ENCODE measurements around the gene CELF1. TPM values are rescaled to one million over a fixed set of nuclear protein-coding genes. Genes with fewer than 3 reads are reported as not detected.
A peak's percentile ranks its signal among the peaks of the same experiment; 100 is the strongest.

The CELF1 gene
- total RNA-seq, 2 donors from 2014 or later, result 105 to 128 TPM

DNA sequence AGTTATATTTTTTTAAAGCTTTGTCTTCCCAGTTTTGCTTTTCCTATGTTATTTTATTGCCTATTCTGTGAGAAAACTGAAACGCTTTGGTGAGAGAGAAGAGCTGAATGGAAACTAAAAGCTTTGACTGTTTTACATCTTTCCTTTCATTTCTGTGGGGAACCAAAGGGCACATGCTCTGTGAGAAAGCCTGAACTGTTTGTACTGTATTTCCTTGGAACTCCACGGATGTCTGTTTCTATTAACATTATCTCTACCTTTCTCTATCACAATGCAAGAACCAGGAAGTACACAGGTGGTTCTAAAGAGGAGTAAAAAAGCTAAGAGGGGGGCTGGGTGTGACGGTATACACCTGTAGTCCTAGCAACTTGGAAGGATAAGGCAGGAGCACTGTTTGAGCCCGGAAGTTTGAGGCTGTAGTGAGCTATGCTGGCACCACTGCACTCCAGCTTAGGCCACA, 43.8 kb downstream of the CELF1 start:
- peak; percentile 11 to 39 for ATAC-seq

DNA sequence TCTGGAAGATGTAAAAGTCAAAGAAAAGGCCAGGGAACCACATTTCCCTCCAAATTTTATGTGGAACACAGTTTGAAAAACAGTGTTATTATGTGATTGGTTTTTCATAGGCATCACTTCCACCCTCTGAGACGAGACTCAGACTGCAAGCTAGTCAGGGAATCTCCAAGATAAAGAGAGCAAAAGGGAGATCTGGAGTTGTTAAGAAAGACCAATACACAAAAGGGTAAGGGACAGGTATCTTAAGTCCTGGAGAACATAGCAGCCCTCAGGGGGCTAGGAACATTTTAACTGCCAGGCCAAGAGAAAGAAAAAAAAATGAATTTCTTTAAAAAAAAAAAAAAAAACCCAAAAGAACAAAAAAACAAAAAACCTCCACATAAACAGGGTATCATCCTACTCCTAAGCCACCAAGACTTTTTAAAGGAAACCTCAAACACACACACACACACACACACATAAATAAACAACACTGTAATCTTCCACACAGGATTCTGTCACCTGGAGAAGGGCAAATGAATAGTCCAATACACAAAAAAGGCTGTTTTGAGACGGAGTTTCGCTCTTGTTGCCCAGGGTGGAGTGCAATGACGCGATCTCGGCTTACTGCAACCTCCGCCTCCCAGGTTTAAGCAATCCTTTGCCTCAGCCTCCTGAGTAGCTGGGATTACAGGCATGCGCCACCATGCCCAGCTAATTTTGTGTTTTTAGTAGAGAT, 44.5 kb downstream of the CELF1 start:
- H3K9me3 Mint-ChIP-seq, result no peaks in the 10 kb centered on the region
- H3K36me3 Mint-ChIP-seq, result peaks cover 4% of the 10 kb centered on the region in 2 donors
- DNase-seq (ENCODE audit: low spot score in 2 of 2), result no peak
- ATAC-seq, result no peak
- H3K27ac Mint-ChIP-seq, result peak overlapping the region; percentile 85 to 96

More for the DNA sequence above, 43.8 kb downstream of the CELF1 start:
- Mint-ChIP-seq H3K27ac (peak overlapping the region; percentile 85 to 96), H3K9me3 (no peaks in the 10 kb centered on the region), H3K36me3 (peaks cover 4% of the 10 kb centered on the region in 2 donors)
- DNase-seq (ENCODE audit: low spot score in 2 of 2), result no peak

DNA sequence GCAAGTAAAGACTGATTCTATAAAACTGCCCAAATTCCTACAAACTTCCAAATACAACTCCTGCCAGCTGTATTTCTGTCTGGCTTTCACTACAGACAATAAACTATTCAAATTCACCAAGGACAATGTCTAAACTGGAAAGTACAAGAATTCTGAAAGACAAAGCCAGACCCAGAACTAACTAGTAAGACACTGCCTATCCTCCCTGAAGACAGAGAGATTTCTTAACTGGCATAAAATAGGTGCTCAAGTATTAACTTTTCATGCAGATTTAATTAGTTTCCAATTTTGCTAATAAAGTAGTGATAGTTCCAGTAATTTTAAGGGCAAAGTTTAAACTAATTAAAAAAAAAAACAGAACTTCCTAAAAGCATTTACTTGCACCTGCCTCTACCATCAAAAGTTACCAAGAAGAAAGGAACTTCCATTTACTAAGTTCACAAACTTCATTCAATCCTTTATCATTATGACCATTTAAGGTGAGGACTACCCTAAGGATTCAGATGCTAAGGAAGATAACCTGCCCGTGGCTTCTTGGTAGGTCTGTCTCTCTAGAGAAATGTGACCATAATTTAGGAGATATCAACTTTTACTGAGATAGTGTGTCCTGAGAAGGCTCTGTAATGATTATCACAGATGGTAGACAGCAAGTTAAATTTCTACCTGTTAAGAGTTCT, 45.2 kb downstream of the CELF1 start:
- Mint-ChIP-seq H3K27ac (peak overlapping the region; percentile 85 to 96), H3K9me3 (no peaks in the 10 kb centered on the region), H3K36me3 (peaks cover 4% of the 10 kb centered on the region in 2 donors)
- DNase-seq (ENCODE audit: low spot score in 2 of 2), result no peak
- ATAC-seq, result no peak

- Mint-ChIP-seq H3K36me3 (peaks cover 4% of the 10 kb centered on the region in 2 donors), H3K9me3 (no peaks in the 10 kb centered on the region), H3K27ac (peak overlapping the region; percentile 31 to 94)
- DNase-seq (ENCODE audit: low spot score in 2 of 2) (no peak), ATAC-seq (no peak)
Measured at GRCh38 chr11:47506795-47507562, 46.0 kb downstream of the CELF1 start.

- Mint-ChIP-seq H3K9me3 (no peaks in the 10 kb centered on the region), H3K27ac (peak overlapping the region; percentile 31 to 94), H3K36me3 (peaks cover 4% of the 10 kb centered on the region in 2 donors)
- DNase-seq (ENCODE audit: low spot score in 2 of 2) (no peak), ATAC-seq (no peak)
Measured at GRCh38 chr11:47506373-47506772, 46.6 kb downstream of the CELF1 start.

- H3K27ac Mint-ChIP-seq, result peak overlapping the region; percentile 73 to 94
- peaks cover 4 to 14% of the 10 kb centered on the region in 2 donors for H3K36me3 Mint-ChIP-seq
- ATAC-seq (peak; percentile 70 to 81), DNase-seq (ENCODE audit: low spot score in 2 of 2) (no peak)
- H3K9me3 Mint-ChIP-seq, result no peaks in the 10 kb centered on the region
Measured at GRCh38 chr11:47504910-47505309, 48.0 kb downstream of the CELF1 start.

DNA sequence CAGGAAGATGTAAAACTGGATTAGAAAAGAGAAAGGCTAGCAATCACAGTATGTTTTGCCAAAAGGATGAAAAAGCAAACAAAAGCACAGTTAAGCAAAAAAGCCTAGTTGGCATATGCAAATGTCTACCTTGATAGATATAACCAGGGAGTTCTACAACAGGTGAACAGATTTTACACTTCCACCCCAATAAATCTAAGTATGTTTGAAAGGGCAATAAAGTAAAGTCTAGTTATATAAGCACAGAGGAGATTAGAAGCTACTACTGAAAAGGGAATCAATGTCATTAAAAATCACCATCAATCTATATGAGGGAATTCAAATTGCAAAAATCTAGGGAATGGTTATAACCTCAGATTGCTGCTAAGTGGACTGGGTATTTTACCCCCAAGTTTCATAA, 49.7 kb downstream of the CELF1 start:
- Mint-ChIP-seq H3K27ac (no peak overlapping the region), H3K36me3 (peaks cover 4 to 14% of the 10 kb centered on the region in 2 donors), H3K9me3 (no peaks in the 10 kb centered on the region)
- no peak for ATAC-seq
- no peak for DNase-seq (ENCODE audit: low spot score in 2 of 2)

GRCh38 chr11:47502767-47503166, 50.2 kb downstream of the CELF1 start:
- no peak overlapping the region for H3K27ac Mint-ChIP-seq
- DNase-seq (ENCODE audit: low spot score in 2 of 2) (no peak), ATAC-seq (no peak)
- no peaks in the 10 kb centered on the region for H3K9me3 Mint-ChIP-seq
- peaks cover 4 to 14% of the 10 kb centered on the region in 2 donors for H3K36me3 Mint-ChIP-seq

DNA sequence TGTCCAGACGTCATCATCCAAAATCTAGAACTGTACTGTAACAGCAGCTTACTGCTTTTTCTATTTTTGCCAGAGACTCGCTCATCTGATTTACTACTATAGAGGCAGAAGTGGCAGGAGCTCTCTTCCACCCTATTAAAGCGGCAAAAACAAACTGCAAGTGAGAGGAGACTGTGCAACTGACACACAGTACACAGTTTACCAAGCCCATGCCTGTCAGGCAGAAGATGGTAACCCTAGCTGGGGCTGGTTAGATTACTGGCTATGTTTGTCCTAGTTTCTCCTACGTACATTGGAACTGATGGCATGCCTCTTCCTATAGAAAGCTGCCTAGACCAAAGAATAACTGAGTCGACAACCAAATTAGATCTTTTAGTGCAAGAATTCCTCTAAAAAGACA, 51.8 kb downstream of the CELF1 start:
- Mint-ChIP-seq H3K9me3 (no peaks in the 10 kb centered on the region), H3K27ac (no peak overlapping the region), H3K36me3 (peaks cover 4 to 14% of the 10 kb centered on the region in 2 donors)
- no peak for DNase-seq (ENCODE audit: low spot score in 2 of 2)
- no peak for ATAC-seq

GRCh38 chr11:47500121-47500520, 52.8 kb downstream of the CELF1 start:
- no peak for DNase-seq (ENCODE audit: low spot score in 2 of 2)
- Mint-ChIP-seq H3K27ac (no peak overlapping the region), H3K9me3 (no peaks in the 10 kb centered on the region), H3K36me3 (peaks cover 2 to 12% of the 10 kb centered on the region in 2 donors)
- ATAC-seq, result no peak

DNA sequence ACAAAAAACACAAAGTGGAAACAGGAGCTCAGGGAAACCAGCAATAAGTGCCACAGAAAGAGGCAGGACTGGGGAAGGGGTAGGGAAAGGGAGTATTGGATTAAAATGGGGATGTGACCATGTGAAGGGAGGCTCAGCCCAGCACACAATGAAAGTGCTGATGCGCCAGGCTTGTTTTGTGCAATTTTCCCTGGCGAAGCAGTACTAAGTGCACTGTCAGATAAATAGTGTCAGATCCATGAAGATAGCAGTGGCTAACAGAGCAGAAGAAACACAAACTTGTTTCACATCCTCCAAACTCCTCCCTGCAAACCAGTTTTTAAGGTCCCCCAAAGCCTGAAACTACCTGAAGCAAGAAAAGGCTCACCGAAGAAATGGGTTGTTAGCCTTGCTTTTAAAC, 53.3 kb downstream of the CELF1 start:
- Mint-ChIP-seq H3K36me3 (peaks cover 0 to 10% of the 10 kb centered on the region in 2 donors), H3K27ac (peak overlapping the region in 1 of 2 donors; percentile 3), H3K9me3 (no peaks in the 10 kb centered on the region)
- DNase-seq (ENCODE audit: low spot score in 2 of 2) (no peak), ATAC-seq (no peak)

DNA sequence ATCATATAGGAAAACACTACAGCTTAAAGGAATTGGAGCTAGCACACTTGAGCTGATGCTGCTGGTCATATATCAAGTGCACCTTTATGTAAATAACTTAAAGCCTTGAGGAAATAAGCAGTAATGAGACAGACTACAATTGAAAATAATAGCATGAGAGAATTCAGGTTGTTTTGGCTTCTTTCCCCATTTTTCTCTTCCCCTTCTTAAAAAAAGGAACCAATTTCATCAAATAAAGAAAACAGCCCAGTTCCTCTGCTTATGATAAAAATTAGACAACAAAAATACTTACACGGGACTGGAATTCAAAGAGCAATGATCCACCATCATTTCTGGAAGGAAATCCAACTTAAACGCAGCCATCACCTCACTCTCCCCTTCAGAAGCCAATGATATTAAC, 53.8 kb downstream of the CELF1 start:
- DNase-seq (ENCODE audit: low spot score in 2 of 2), result no peak
- H3K27ac Mint-ChIP-seq, result peak overlapping the region in 1 of 2 donors; percentile 3
- ATAC-seq, result no peak
- H3K36me3 Mint-ChIP-seq, result peaks cover 0 to 10% of the 10 kb centered on the region in 2 donors
- no peaks in the 10 kb centered on the region for H3K9me3 Mint-ChIP-seq

DNA sequence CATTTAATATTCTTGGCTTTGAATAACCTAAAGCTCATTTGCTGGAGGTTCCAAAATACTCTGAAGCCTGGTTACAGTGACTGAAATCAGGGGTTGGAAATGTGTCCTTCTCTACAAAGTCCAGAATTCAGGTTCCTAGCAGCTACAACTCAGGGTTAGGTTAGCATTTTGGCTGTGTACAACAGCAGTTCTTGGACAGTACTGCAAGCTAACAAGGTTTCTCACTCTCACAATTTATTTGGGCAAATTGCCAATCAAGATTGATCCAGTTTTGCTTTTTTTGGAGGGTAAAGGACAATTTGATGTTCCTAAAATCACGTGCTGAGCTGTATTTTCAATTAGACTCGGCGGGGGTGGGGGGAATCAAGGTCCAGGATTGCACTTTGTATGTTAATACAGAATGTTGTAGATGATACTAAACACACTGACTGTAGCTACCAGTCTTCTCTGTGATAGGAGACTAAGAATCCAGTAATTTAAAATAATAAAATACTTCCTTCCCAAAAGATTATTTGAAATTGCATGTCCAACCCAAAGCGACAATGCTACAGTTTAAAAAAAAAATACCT, 54.3 kb downstream of the CELF1 start:
- no peak overlapping the region for H3K27ac Mint-ChIP-seq

DNA sequence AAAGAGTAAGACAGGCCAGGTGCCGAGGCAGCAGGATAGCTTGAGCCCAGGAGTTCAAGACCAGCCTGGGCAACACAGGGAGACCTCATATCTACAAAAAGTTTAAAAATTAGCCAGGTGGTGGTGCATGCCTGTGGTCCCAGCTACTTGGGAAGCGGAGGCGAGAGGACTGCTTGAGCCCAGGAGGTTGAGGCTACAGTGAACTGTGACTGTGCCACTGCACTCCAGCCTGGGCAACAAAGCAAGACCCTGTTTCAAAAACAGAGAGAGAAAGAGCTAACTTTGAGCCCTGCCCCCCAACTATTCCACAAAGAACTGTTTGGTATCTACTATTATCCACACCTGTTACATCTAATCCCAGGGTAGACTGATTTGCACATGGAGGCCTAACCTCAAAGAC, 54.8 kb downstream of the CELF1 start:
- H3K36me3 Mint-ChIP-seq, result peaks cover 0 to 10% of the 10 kb centered on the region in 2 donors
- DNase-seq (ENCODE audit: low spot score in 2 of 2) (no peak), ATAC-seq (no peak)
- no peaks in the 10 kb centered on the region for H3K9me3 Mint-ChIP-seq
- H3K27ac Mint-ChIP-seq, result peak overlapping the region in 1 of 2 donors; percentile 32

More for the DNA sequence above, 54.3 kb downstream of the CELF1 start:
- ATAC-seq (no peak), DNase-seq (ENCODE audit: low spot score in 2 of 2) (no peak)
- peaks cover 0 to 10% of the 10 kb centered on the region in 2 donors for H3K36me3 Mint-ChIP-seq
- no peaks in the 10 kb centered on the region for H3K9me3 Mint-ChIP-seq

- no peak overlapping the region for H3K27ac Mint-ChIP-seq
- ATAC-seq (no peak), DNase-seq (ENCODE audit: low spot score in 2 of 2) (no peak)
- no peaks in the 10 kb centered on the region for H3K9me3 Mint-ChIP-seq
- H3K36me3 Mint-ChIP-seq, result peaks cover 0 to 10% of the 10 kb centered on the region in 2 donors
Measured at GRCh38 chr11:47496808-47497207, 56.1 kb downstream of the CELF1 start.

- Mint-ChIP-seq H3K36me3 (peaks cover 0 to 6% of the 10 kb centered on the region in 2 donors), H3K27ac (no peak overlapping the region)
Measured at GRCh38 chr11:47495856-47496217, 57.1 kb downstream of the CELF1 start.

More at GRCh38 chr11:47495856-47496217, 57.1 kb downstream of the CELF1 start:
- no peaks in the 10 kb centered on the region for H3K9me3 Mint-ChIP-seq
- ATAC-seq (no peak), DNase-seq (ENCODE audit: low spot score in 2 of 2) (no peak)
